ENCODE data around the gene PIERCE2. TPM values are rescaled to one million over a fixed set of nuclear protein-coding genes. Genes with fewer than 3 reads are reported as not detected.

Gene PIERCE2
- total RNA-seq, 1 donor from 2014 or later: 1.9 TPM

DNA sequence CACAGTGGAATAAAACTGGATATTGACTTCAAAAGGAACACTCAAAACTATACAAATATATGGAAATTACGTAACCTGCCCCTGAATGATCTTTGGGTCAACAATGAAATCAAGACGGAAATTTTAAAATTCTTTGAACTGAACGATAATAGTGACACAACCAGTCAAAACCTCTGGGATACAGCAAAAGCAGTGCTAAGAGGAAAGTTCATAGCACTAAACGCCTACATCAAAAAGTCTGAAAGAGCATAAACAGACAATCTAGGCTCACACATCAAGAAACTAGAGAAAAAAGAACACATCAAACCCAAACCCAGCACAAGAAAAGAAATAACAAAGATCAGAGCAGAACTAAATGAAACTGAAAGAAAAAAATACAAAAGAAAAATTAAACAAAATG is 53.2 kb downstream of the PIERCE2 start:
- Mint-ChIP-seq H3K27ac (ENCODE audit: unreplicated experiment) (no peak overlapping the region), H3K4me1 (ENCODE audit: low read depth, unreplicated experiment) (no peaks in the 10 kb centered on the region), H3K36me3 (ENCODE audit: unreplicated experiment) (peaks cover 12% of the 10 kb centered on the region), H3K4me3 (ENCODE audit: unreplicated experiment) (no peak overlapping the region), H3K9me3 (ENCODE audit: unreplicated experiment) (peaks cover 5% of the 10 kb centered on the region), H3K27me3 (ENCODE audit: unreplicated experiment) (no peaks in the 10 kb centered on the region)
- TF ChIP-seq, protein P1, sequence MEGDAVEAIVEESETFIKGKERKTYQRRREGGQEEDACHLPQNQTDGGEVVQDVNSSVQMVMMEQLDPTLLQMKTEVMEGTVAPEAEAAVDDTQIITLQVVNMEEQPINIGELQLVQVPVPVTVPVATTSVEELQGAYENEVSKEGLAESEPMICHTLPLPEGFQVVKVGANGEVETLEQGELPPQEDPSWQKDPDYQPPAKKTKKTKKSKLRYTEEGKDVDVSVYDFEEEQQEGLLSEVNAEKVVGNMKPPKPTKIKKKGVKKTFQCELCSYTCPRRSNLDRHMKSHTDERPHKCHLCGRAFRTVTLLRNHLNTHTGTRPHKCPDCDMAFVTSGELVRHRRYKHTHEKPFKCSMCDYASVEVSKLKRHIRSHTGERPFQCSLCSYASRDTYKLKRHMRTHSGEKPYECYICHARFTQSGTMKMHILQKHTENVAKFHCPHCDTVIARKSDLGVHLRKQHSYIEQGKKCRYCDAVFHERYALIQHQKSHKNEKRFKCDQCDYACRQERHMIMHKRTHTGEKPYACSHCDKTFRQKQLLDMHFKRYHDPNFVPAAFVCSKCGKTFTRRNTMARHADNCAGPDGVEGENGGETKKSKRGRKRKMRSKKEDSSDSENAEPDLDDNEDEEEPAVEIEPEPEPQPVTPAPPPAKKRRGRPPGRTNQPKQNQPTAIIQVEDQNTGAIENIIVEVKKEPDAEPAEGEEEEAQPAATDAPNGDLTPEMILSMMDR (IDR thresholded peaks at IDR 0.05; ENCODE audit: partially characterized antibody, unreplicated experiment): no peak
- DNase-seq: no peak

DNA sequence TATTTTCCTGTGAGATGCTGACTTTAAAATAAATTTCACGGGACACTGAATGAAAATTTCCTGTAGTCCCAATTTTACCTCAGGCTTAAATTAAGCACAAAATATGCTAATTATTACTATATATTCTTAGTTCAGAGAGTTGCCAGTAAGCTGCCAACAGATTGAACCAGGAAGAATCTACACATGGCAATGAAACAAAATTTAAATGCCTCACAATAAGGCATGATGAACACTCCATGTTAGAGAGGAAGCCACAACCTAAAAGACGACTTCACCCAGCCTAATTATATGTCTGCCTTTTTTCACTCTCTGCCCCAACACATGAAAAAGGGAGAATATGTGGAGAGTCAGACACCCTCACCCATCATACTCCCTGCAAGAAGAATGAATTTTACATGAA is 60.0 kb downstream of the PIERCE2 start:
- H3K9me3 Mint-ChIP-seq (ENCODE audit: unreplicated experiment): no peaks in the 10 kb centered on the region
- DNase-seq: no peak
- no peaks in the 10 kb centered on the region for H3K27me3 Mint-ChIP-seq (ENCODE audit: unreplicated experiment)
- no peak overlapping the region for H3K4me3 Mint-ChIP-seq (ENCODE audit: unreplicated experiment)
- no peak overlapping the region for H3K27ac Mint-ChIP-seq (ENCODE audit: unreplicated experiment)
- TF ChIP-seq, protein P1 (IDR thresholded peaks at IDR 0.05; ENCODE audit: partially characterized antibody, unreplicated experiment): no peak
- no peaks in the 10 kb centered on the region for H3K4me1 Mint-ChIP-seq (ENCODE audit: low read depth, unreplicated experiment)
- H3K36me3 Mint-ChIP-seq (ENCODE audit: unreplicated experiment): no peaks in the 10 kb centered on the region

Small RNA genes within 50 kb of the gene (microRNA-seq; reads per million reads assigned to microRNA genes)
- 235 reads per million, percentile 82 among the genes with 10 or more reads in this experiment for gene MIR628 (ENCODE audit: unreplicated experiment)

Other genes starting within 250 kb of the PIERCE2 start
- gene RSL24D1, start 211.6 kb upstream of the PIERCE2 start, total RNA-seq (ENCODE audit: unreplicated experiment): 77.4 TPM
- gene RAB27A, start 118.7 kb upstream of the PIERCE2 start, total RNA-seq (ENCODE audit: unreplicated experiment): 4.9 TPM
- 14.4 TPM for gene PIGBOS1, start 89.4 kb upstream of the PIERCE2 start, total RNA-seq (ENCODE audit: unreplicated experiment)
- 6.4 TPM for gene PIGB, start 89.3 kb upstream of the PIERCE2 start, total RNA-seq (ENCODE audit: unreplicated experiment)
- 30.8 TPM for gene CCPG1, start 136 bp upstream of the PIERCE2 start, total RNA-seq (ENCODE audit: unreplicated experiment)
- 1.3 TPM for gene DNAAF4, start 99.7 kb downstream of the PIERCE2 start, total RNA-seq (ENCODE audit: unreplicated experiment)
- gene PYGO1, start 179.8 kb downstream of the PIERCE2 start, total RNA-seq (ENCODE audit: unreplicated experiment): 7.8 TPM